ENCODE measurements around the gene PTPN18.

DNA sequence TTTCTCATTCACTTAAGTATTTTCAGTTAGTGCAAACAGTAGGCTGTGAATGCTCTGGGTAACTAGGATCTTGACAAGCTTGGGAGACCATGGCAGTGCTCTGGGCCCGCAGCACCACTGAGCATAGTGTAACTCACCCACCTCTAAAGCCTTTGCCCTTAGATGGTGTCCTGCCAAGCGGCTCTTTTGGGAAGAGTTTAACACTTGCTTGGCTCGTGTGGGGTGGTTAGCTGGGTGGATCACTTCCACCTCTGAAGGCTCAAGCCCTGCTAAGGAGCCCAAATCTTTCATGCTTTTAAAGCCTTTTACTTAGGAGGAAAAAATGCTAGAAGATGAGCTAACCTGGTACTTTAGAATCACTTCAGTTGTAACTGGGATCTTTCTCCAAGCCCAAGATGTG is 33.9 kb downstream of the PTPN18 start:
- TF ChIP-seq, protein P1, sequence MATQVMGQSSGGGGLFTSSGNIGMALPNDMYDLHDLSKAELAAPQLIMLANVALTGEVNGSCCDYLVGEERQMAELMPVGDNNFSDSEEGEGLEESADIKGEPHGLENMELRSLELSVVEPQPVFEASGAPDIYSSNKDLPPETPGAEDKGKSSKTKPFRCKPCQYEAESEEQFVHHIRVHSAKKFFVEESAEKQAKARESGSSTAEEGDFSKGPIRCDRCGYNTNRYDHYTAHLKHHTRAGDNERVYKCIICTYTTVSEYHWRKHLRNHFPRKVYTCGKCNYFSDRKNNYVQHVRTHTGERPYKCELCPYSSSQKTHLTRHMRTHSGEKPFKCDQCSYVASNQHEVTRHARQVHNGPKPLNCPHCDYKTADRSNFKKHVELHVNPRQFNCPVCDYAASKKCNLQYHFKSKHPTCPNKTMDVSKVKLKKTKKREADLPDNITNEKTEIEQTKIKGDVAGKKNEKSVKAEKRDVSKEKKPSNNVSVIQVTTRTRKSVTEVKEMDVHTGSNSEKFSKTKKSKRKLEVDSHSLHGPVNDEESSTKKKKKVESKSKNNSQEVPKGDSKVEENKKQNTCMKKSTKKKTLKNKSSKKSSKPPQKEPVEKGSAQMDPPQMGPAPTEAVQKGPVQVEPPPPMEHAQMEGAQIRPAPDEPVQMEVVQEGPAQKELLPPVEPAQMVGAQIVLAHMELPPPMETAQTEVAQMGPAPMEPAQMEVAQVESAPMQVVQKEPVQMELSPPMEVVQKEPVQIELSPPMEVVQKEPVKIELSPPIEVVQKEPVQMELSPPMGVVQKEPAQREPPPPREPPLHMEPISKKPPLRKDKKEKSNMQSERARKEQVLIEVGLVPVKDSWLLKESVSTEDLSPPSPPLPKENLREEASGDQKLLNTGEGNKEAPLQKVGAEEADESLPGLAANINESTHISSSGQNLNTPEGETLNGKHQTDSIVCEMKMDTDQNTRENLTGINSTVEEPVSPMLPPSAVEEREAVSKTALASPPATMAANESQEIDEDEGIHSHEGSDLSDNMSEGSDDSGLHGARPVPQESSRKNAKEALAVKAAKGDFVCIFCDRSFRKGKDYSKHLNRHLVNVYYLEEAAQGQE (IDR thresholded peaks at IDR 0.05; ENCODE audit: insufficient read depth in 1 of 2, low read depth in 2 of 2, low read length in 2 of 2), result no peak
- TF ChIP-seq POLR2AphosphoS5 (IDR thresholded peaks at IDR 0.05; ENCODE audit: low read depth, low read length) (no peak), TAF1 (IDR thresholded peaks at IDR 0.05; ENCODE audit: borderline replicate concordance, insufficient read depth, low read length) (no peak)

Data from PFSK-1 (cell line).